GM18873 (cell line): Measurements from ENCODE around the gene TNKS1BP1.
A peak's percentile ranks its signal among the peaks of the same experiment; 100 is the strongest.
"Not testable (repeated sequence)": the region's sequence is repeated elsewhere in the genome, so short reads cannot be mapped to it uniquely, and the experiment has no call there.

ENCODE experiments used
- ATAC-seq: cut with Tn5 transposase; IDR thresholded peaks from one replicate; pipeline ENCODE4 v1.9.1; 2021; ENCODE audit warnings: mild to moderate bottlenecking, moderate library complexity, moderate number of reproducible peaks; ENCODE audit not compliant: unreplicated experiment, low FRiP score

Gene TNKS1BP1

DNA sequence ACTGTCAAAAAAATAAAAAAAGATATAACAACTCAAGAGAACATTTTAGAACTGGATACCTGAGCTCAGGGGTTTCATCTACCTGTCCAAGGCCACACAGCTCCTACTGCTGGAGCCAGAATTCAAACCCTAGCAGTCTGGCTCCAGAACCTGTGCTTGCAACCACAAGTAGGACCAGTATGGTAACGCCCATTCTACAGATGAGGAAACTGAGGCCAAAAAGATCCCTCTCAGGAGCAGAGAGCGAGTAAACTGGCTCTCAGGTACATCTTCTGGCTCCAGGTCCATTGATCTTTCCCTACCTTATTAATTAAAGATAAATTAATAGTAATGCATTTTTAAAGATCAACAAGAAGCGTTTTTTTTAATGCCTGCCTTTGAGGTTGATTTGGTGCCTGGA lies 32.6 kb upstream of the TNKS1BP1 start:
- no peak for ATAC-seq

DNA sequence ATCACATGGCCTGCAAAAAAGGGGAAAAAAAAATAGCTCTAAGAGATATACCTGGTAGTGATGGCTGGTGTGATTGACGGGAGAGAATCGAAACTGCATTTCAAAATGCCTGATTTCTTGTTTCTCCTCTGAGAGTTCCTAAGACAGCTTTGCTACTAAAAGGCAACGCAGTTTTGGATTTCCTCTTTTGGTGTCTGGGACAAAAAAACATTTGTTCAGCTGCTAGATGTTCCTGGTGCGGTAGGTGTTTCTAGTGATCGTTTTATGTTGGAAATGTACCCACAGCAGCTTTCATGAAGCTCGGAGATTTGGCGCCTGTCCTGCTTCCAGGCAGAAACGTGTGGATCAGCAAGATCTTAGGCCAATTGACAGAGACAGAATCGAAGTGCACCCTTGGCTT lies 31.5 kb upstream of the TNKS1BP1 start:
- no peak for ATAC-seq

DNA sequence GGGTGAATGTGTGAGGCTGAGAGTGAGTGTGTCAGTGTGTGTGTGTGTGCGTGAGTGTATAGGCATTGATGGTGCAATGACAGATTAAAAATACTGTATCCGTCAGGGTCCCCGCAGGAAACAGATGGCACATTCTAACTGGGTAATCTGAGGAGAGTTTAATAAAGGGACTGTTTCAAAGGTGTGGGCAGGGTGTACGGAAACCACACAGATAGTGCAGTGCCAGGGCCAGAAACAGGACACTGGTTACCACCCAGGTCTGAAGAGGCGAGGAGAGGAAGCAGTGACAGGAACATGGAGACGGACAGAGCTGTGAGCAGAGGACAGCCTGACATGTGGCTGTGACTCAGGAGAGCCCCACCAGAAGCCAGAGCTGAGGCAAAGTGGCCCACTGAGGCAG lies 29.9 kb upstream of the TNKS1BP1 start:
- no peak for ATAC-seq

DNA sequence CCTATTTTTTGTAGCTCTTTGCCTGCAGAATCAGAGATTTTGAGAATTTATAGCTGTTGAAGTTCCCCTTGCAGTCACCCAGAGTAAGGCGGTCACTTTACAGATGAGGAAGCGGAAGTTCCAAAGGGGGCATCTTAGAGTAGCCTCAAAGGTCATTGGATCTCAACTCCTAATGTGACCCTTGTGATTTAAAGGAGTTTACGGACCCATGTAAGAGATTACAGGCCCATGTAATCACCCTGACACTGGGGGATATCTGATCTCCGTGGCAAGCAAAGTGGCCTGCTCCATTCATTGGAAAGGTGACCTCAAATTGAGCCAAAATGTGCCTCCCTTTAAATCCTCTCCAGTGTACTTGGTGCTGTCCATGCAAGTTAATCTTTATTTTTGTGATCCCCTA lies 29.1 kb upstream of the TNKS1BP1 start:
- ATAC-seq = no peak

DNA sequence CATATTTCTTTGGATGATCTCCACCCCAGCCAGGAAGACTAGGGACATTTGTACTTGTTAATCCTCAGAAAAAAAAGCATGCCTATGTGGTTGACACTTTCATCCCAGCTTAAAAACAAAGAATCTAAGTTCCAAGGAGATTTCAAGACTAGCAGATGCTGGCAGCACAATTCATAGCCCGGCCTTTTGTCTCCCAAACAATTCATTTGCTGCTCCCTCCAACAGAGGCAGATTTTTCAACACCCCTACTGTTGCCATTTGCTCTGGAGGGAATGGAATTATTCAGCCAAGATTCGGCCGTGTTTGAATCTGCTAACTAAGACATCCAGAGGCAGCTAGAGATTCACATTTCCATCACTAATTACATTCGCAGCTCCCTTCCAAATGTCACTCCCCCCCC lies 28.7 kb upstream of the TNKS1BP1 start:
- ATAC-seq = no peak

DNA sequence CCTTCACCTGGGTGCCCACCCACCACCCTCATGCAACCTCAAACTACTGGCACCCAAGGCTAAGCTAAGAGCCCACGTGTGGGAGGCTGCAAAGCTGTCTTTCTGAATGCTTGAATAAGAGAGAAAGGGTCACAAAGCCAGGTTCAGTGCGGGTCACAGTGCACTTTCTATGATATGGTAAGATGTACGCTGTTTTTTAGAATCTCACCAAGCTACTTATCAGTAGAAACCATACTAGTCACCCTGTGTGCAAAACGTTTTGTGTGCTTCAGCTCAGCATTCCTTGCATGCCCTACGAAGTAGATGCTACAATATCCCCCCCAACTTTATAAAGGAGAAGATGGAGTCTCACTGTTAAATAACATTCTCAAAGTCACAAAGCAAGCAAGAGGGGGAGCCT lies 28.3 kb upstream of the TNKS1BP1 start:
- ATAC-seq = no peak

DNA sequence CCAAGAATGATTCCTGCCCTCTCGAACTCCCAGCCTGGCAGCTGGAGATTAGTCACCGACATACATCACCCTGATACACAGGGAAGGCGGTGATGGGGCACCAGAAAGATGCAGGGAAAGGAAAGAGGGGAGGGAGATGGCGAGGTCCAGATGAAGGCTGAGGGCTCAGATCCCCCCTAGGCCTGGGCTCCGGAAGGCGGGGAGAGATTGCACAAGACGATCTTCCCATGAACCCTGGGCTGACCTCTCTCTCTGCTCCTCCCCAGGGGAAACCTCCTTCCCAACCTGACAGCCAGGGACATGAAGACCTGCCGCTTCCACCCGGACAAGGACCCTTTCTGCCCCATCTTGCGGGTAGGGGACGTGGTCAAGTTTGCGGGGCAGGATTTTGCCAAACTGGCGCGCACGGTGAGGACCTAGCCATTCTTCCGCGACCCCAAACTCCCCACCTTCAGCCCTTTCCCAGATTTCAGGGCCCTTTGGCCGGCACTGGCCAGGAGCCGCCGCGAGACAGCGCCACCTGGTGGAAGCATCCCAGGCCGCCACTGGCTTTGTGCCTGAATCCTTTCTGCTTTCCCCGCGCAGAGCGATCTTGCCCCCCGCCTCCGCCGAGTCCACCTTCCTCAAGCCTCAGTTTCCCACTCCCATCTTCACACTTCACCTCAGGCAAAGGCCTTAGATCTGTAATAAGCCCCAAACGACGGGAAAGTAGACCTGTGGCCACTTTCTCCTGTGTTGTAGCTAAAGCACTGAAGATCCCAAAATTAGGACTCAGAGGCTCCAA lies 24.9 kb upstream of the TNKS1BP1 start:
- ATAC-seq = no peak

DNA sequence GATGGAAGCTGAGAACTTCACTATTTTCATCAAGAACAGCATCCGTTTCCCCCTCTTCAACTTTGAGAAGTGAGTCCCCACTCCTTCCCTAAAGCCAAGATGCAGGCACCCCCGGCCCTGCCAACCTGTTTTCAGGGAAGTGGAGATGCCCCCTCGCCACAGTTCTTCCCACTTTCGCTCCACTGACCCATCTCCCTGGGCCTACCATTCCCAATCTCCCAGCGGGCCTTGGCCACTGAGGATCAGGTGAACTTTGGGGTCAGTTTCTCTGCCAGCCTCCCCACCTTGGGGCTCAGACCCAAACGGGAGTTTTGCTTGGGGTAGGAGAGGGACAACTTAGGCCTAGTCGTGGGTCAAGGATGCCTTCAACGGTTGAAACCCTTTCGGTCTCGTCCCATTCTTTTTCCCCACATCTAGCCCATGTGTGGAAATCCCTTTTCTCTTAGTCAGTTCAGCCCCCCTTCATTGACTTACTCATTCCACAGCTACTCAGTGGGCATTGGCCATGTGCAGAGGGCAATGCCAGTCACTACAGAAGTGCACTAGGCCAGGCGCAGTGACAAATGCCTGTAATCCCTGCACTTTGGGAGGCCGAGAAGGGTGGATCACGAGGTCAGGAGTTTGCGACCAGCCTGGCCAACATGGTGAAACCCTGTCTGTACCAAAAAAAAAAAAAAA lies 24.0 kb upstream of the TNKS1BP1 start:
- no peak for ATAC-seq

DNA sequence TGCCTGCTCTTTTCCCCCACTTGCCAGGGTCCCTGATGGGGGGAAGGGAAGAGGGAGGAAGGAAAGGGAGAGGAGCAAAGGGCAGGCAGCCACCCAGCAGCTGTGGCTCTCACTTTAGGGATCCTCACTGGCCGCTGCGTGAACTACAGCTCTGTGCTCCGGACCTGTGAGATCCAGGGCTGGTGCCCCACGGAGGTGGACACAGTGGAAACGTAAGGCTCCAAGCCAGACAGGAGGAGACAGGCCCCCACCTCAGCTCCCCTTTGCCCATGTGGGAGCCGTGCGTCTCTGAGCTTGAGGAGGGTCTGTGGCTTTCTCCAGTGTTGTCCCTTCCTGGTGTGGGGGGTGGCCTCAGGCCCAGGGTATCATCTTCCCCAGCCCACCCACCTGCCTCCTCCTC lies 23.3 kb upstream of the TNKS1BP1 start:
- ATAC-seq = no peak

DNA sequence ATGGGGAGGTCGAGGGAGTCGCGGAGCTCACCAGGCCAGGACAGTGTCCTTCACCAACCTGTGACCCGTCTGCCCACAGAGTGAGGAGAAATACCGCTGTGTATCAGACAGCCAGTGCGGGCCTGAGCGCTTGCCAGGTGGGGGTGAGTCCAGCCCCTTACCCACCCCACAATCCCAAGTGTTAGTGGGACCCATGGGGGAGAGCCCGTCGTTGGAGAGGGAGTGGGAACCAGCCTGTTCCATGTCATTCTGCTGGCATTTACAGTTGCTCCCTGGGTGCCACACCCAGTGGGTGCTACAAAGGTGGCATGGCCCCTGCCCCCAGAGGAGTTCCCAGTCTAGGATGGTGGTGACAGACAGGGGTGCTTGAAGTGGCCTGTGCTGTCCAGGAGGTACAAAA lies 22.6 kb upstream of the TNKS1BP1 start:
- ATAC-seq = no peak

DNA sequence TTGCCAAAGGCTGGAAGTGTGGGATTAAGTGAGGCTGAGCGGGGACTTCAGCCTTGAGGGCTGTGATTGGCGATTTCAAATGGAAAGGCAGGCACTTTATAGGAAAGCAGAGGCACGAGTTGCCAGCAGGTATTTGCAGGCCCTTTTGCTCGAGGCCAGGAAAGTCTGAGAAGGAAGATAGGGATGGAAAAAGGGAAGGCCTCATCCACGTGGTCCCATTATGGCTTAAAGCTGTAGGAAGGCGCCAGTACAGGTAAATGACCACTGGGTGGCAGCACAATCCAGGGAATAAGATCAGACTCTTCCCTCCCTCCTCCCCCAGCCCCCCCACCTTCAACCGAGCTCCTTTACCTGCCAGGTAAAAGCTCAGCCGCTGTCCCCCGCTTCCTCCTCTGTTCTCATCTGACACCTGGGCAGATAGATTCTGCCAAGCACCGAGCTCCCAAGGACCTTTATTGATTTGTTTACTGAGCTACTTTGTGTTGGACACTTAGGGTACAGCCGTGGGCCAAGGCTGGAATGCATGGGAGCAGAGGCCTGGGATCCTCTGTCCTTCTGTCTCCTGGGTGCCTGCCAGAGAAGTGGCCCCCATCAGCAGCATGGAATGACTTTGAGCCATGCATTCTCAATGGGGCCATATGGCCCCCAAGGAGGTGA lies 20.9 kb upstream of the TNKS1BP1 start:
- ATAC-seq = peak; percentile 56

DNA sequence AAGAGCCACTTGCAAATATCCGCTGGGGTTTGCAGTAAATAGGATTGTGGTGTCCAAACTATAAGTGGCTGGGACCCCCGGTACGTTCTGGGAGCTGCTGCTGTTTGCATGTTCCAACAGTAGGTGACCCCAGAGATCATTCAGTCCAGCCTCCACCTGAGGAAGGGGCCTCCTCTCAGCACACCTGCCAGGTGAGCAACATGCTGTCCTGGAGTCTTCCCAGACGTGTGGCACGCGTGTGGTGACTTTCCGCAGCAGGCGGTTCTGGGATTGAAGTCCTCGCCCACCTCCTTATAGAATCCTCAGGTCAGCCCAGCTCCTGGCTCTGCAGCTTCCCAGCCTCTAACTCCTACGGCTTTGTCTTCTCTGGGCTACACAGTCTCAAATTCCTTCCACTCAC lies 20.1 kb upstream of the TNKS1BP1 start:
- no peak for ATAC-seq

DNA sequence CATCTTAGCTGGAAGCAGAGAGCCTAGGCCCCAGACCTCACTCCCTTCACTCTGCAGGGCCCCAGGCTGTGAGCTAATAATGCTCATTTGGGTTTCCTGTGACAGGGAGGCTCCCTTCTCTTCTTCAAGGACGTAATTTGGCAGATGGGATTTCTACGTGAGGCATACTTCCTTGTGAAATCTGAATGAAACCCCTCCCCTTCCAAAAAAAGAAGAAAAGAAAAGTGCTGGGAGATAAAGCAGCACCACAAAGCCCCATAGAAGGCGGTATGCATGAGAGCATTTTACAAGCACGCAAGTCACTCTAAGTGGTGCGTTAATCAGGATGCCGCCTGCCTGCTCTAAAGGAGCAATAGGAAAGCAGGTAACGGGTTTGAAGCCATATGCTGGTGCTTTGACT lies 19.1 kb upstream of the TNKS1BP1 start:
- ATAC-seq = no peak

DNA sequence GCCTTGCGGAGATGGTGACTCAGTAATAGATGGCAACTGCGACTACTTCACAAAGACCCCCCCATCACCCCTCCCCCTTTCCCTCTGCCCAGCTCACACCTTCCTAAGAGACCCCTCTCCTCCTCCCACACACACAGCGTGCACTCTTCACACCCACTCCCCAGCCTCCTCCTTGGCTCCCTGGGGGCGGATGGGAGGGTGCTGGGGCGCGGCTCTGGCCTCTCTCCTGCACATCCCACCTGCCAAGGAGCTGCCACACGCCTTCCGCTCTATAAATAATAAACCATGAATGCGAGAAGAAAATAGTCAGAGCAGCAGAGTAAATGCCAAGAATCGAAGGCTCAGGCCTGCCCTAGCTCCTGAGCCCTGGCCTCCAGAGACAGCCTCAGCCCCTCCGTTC lies 17.9 kb upstream of the TNKS1BP1 start:
- no peak for ATAC-seq

DNA sequence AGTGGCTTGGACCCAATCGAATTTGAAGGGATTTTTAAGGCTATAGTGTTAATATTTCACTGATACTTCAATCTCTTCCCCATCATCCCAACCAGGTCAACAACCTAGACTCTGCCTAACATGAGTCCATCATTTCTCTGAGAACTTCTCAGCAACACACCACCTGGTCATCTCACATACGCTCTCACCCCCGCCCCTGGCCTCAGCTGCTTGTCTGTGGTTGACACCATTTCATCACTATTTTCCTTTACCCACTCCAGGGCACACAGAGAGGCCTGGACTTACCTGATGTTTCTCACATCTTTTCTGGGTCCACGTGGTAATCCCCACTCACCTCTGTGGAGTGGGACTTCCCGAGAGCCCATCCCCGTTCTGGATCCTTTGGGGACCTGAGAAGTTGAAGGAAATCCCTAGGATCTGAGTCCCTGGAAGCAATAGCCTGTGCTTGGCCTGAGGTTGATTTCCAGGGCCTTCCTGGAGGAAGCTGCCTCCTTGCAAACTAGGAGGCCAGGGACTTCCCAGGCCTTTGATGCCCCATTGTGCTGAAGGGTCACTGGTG lies 16.6 kb upstream of the TNKS1BP1 start:
- ATAC-seq = no peak

DNA sequence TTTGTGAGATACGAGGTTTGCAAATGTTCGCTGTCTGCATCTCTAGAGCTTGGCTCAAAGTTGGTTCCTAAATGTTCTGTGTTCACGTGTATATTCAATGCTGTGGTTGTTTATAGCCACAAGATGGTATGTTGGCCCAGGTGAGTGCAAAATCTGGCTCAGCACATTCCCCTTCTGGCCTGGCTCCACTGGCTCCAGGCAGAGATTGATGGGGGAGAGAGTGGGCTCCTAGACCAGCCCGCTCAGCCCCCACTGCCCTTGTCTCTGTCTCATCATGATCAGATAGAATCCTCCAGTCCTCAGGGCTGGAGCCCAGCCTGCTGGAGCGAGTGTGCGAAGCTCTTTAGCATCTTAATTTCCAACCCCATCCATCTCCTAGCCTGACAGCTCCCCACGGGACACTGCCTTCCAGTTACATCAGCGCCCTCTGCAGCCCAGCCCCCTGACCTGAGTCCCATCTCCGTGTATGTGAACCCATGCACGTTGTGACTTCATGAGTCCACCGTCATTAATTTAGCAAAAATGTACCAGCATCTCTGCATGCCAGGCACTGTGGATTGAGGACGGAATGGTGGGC lies 15.4 kb upstream of the TNKS1BP1 start:
- no peak for ATAC-seq

DNA sequence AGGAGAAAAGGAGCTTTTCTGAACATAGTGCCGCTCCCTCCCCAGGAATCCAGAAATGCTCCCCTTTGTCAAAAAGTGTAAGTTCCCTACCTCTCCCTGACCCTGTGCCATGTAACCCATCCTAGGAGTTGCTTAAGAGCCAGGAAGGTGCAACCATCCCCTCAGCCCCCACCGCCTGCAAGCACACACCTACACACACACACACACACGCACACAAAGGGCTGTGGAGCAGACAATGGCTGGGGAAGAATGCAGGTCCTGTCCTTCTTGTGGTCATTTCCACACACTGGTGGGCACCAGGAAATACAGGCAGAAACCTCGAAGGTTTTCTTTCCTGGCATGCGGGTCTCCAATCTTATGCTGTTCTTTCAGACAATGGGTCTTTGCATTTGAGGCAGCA lies 14.6 kb upstream of the TNKS1BP1 start:
- no peak for ATAC-seq

DNA sequence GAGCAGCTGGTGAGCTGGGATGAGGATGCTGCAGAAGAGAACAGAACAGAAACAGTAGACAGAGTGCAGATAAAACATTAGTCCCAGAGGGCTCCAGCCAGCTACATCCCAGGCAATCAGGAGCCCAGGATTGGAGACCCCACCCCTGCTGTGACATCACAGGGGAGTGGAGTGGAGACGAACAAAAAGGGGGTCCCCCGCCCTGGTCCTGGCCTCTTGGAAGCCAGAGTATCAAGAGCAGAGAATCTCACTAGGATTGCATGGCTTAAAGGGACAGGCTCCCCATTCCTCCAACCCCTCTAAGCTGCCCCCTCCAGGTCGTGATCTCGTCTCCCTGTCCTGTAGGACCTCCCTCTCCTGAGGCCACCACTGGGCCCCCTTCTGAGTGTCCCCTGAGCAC lies 13.4 kb upstream of the TNKS1BP1 start, which contains the start of gene P2RX3:
TSS of gene P2RX3 (plus strand) at position 211 of the 400 bp plus-strand sequence. CDS start 199 bp downstream, outside the sequence.
- ATAC-seq = no peak

DNA sequence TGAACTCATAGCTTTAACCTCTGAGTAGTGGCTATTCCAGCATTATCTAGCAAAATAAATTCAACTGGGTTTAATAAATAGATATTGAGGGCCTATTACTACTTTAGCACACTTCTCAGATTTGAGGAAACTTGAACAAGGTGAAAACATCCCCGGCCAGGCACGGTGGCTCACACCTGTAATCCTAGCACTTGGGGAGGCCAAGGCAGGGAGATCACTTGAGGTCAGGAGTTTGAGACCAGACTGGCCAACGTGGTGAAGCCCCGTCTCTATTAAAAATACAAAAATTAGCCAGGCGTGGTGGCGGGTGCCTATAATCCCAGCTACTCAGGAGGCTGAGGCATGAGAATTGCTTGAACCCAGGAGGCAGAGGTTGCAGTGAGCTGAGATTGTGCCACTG lies 12.1 kb upstream of the TNKS1BP1 start:
- not testable (repeated sequence) for ATAC-seq

DNA sequence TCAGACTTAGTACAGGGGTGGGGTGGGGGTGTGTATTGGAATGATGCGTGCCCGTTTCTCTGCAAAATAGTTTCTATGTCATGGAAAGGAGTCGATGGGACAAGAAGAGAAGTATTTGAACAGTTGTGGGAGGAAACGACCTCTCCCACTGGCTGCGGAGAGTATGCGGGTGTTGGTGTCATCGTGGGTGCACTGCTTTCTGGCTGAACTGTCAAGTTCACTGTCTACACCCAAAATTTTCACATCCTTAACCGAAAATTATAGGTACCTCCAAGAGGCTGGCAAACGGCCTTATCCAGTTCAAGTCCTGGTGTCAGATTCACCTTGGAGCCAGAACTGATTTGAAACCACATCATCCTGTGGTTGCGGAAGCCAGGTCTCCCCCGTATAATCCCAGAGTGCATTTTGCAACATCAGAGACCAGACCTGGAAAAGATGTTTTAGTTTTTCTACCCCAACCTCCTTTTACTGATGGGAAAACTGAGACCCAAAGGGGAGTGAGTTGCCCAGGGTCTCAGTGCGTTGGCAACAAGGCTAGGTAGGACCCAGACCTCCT lies 11.4 kb upstream of the TNKS1BP1 start:
- ATAC-seq = no peak
